HG03457 (cell line): ENCODE measurements around the gene OR2F1.
"Not testable (repeated sequence)": the region's sequence is repeated elsewhere in the genome, so short reads cannot be mapped to it uniquely, and the experiment has no call there.

Experiments
- ATAC-seq: cut with Tn5 transposase; IDR thresholded peaks from one replicate; pipeline ENCODE4 v1.9.1; 2021; ENCODE audit warnings: moderate number of reproducible peaks; ENCODE audit not compliant: unreplicated experiment

The OR2F1 gene

GRCh38 chr7:144006029-144006691 is 51.5 kb downstream of the OR2F1 start:
- ATAC-seq = no peak

- no peak for ATAC-seq
Measured at GRCh38 chr7:144006692-144007042, 52.0 kb downstream of the OR2F1 start.

DNA sequence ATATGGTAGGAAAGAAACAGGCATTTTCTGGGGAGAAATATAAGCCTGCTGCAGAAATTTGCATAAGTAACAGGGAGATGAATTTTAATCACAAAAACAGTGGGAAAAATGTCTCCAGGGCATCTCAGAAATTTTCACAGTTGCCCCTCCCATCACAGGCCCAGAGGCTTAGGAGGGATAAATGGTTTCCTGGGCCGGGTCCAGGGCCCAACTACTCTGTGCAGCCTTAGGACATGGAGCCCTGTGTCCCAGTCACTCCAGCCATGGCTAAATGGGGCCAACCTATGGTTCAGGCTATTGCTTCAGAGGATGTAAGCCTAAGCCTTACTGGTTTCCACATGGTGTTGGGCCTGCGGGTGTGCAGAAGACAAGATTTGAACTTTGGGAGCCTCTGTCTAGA is 54.7 kb downstream of the OR2F1 start:
- ATAC-seq = no peak

DNA sequence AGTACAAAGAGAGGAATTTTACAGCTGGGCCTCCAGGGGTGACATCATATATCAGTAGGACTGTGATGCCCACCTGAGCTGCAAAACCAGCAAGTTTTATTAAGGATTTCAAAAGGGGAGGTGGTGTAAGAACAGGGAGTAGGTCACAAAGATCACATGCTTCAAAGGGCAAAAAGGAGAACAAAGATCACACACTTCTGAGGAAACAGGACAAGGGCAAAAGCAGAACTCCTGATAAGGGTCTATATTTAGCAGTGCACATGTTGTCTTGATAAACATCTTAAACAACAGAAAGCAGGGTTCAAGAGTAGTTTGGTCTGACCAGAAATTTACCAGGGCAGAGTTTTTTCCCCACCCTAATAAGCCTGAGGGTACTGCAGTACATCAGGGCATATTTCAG is 55.4 kb downstream of the OR2F1 start:
- ATAC-seq = not testable (repeated sequence)

GRCh38 chr7:144010821-144011220 is 56.2 kb downstream of the OR2F1 start:
- not testable (repeated sequence) for ATAC-seq

DNA sequence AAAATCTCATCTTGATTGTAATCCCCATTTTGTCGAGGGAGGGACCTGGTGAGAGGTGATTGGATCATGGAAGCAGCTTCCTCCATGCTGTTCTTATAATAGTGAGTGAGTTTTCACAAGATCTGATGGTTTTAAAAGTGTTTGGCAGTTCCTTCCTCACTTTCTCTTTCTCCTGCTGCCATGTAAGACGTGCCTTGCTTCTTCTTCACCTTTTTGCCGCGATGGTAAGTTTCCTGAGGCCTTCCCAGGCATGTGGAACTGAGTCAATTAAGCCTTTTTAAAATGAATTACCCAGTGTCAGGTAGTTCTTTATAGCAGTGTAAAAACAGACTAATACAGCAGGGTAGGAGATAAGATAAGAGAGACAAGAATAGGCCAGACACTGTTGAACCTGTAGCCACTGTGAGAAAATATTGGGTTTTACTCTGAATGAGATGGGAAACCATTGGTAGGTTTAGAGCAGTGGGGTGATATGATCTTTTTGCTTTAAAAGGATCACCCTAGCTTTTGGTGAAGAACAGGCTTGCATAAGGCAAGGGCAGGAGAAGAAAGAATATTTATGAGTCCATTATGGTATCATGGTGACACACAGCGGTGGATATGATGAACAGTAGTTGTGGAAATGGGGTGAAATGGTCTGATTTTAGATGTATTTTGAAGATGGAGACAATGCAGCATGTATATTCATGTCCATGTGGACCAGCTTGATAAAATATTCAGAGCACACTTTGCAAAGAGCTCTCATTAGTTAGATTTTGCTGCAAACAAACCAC is 57.0 kb downstream of the OR2F1 start:
- no peak for ATAC-seq
